ENCODE data around the gene CACNA1C. TPM values are rescaled to one million over a fixed set of nuclear protein-coding genes. Genes with fewer than 3 reads are reported as not detected.

The CACNA1C gene
- total and polyA plus RNA-seq, 10 of the 15 experiments (the other 5 are each of a cell fraction or from before 2014, with no cell fraction given): under 0.01 to 0.15 (median 0.09) TPM; not detected in 5

DNA sequence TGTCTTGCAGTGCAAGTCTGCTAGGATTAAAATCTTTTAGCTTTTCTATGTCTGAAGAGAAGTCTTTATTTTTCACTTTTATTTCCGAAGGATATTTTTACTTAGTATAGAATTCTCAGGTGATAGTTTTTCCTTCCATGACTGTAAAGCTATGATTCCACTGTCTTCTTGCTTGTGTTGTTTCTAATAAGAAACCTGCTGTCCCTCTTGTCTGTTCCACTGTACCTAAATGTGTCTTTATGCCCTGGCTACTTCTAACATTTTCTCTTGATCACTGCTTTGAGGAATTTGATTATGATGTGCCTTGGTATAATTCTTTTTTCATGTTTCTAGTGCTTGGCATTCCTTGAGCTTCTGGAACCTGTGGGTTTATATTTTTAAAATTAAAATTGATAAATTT lies 228.7 kb downstream of the CACNA1C start (continued):
- TF ChIP-seq CBX5 (IDR thresholded peaks at IDR 0.05; ENCODE audit: low read depth) (no peak), SMAD5 (IDR thresholded peaks at IDR 0.05; ENCODE audit: low read depth) (no peak), TCF3 (IDR thresholded peaks at IDR 0.05; ENCODE audit: borderline replicate concordance, insufficient read depth, low read depth, low read length) (no peak), MYC (IDR thresholded peaks at IDR 0.05; ENCODE audit: insufficient read depth, insufficient read length, insufficient replicate concordance, low read length, severe bottlenecking) (no peak), MXI1 (IDR thresholded peaks at IDR 0.05; ENCODE audit: low read depth, low read length) (no peak)
- TF ChIP-seq, protein P1, sequence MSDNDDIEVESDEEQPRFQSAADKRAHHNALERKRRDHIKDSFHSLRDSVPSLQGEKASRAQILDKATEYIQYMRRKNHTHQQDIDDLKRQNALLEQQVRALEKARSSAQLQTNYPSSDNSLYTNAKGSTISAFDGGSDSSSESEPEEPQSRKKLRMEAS (IDR thresholded peaks at IDR 0.05; ENCODE audit: low read depth, low read length): no peak

GRCh38 chr12:2282318-2282717 lies 229.5 kb downstream of the CACNA1C start:
- H3K9ac ChIP-seq (ENCODE audit: control insufficient read depth, insufficient read depth, low read length): no peak overlapping the region
- CTCF ChIA-PET: interaction anchor here (1.0 to 2.1 kb wide), 2 partner anchors 8 to 12 kb away, joined by 3 to 9 read pairs; no protein-coding TSS in a partner anchor
- FAIRE-seq (no peak), ATAC-seq (no peak), DNase-seq (ENCODE audit: low read depth, low spot score) (no peak)
- no peak overlapping the region for H3K4me3 ChIP-seq
- in situ Hi-C loops (cut with MboI): no loop called here
- POLR2A ChIA-PET: no interaction called here
- H3K36me3 ChIP-seq (ENCODE audit: control insufficient read depth in 2 of 2, insufficient read depth in 2 of 2, low read length in 1 of 2): no peaks in the 10 kb centered on the region
- intact Hi-C loops (cut with micrococcal nuclease; ENCODE audit: unreplicated experiment): loop anchor here (10.0 kb wide), 1 partner anchor 488 kb away; no protein-coding TSS in a partner anchor
- H2AFZ ChIP-seq (ENCODE audit: control insufficient read depth, low read depth, low read length): no peak overlapping the region
- H3K27me3 ChIP-seq (replicated peaks in 1 of 2; ENCODE audit: control insufficient read depth in 2 of 2, insufficient read depth in 2 of 2, low read length in 1 of 2): no peaks in the 10 kb centered on the region; a peak in 1 of 4 replicates
- 78% methylated on average over 6 of the region's 6 CpGs for WGBS (ENCODE audit: insufficient coverage, insufficient replicate concordance, low lambda C conversion rate, missing lambda C conversion rate)
- H3K27ac ChIP-seq (ENCODE audit: control insufficient read depth, insufficient read depth): no peak overlapping the region
- H3K4me1 ChIP-seq (ENCODE audit: control insufficient read depth, insufficient read depth, low read length): no peaks in the 10 kb centered on the region
- peaks cover 2% of the 10 kb centered on the region; the same call in 1 of the 3 replicates for H3K9me3 ChIP-seq (replicated peaks; ENCODE audit: control insufficient read depth, insufficient read depth, low read length)
- SMC1A ChIA-PET (ENCODE audit: uncharacterized antibody, unreplicated experiment): interaction anchor here (1.1 kb wide), 1 partner anchor 9 kb away, joined by 3 read pairs; no protein-coding TSS in a partner anchor
- BruUV-seq (replicated peaks): no TSS peak
- no peaks in the 10 kb centered on the region for H4K20me1 ChIP-seq (ENCODE audit: control insufficient read depth, insufficient read depth)
- RAD21 ChIA-PET (ENCODE audit: unreplicated experiment): no interaction called here
- H3K4me2 ChIP-seq (ENCODE audit: control insufficient read depth, insufficient read depth): no peak overlapping the region
- H3K79me2 ChIP-seq (ENCODE audit: control insufficient read depth, insufficient read depth, low read length): no peaks in the 10 kb centered on the region
- no peak for TF ChIP-seq NR2C2 (IDR thresholded peaks at IDR 0.05; ENCODE audit: borderline replicate concordance, control insufficient read depth, insufficient read length, low read depth)
- TF ChIP-seq, protein P2, sequence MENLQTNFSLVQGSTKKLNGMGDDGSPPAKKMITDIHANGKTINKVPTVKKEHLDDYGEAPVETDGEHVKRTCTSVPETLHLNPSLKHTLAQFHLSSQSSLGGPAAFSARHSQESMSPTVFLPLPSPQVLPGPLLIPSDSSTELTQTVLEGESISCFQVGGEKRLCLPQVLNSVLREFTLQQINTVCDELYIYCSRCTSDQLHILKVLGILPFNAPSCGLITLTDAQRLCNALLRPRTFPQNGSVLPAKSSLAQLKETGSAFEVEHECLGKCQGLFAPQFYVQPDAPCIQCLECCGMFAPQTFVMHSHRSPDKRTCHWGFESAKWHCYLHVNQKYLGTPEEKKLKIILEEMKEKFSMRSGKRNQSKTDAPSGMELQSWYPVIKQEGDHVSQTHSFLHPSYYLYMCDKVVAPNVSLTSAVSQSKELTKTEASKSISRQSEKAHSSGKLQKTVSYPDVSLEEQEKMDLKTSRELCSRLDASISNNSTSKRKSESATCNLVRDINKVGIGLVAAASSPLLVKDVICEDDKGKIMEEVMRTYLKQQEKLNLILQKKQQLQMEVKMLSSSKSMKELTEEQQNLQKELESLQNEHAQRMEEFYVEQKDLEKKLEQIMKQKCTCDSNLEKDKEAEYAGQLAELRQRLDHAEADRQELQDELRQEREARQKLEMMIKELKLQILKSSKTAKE (IDR thresholded peaks at IDR 0.05; ENCODE audit: low read depth, poor library complexity, severe bottlenecking): no peak
- no peak for TF ChIP-seq PML (IDR thresholded peaks at IDR 0.05; ENCODE audit: low read length)
- no peak for TF ChIP-seq STAT3 (IDR thresholded peaks at IDR 0.05; ENCODE audit: low read depth, low read length)
- no peak for TF ChIP-seq SREBF2 (IDR thresholded peaks at IDR 0.05; ENCODE audit: low read length)
- TF ChIP-seq, protein P1 (IDR thresholded peaks at IDR 0.05; ENCODE audit: low read depth, low read length): no peak
- no peak for TF ChIP-seq CHD4 (IDR thresholded peaks at IDR 0.05)
- no peak for TF ChIP-seq NKRF (conservative IDR thresholded peaks at IDR 0.05)
- no peak for TF ChIP-seq TAF1 (IDR thresholded peaks at IDR 0.05; ENCODE audit: borderline replicate concordance, low read depth, low read length)
- TF ChIP-seq, protein P3, sequence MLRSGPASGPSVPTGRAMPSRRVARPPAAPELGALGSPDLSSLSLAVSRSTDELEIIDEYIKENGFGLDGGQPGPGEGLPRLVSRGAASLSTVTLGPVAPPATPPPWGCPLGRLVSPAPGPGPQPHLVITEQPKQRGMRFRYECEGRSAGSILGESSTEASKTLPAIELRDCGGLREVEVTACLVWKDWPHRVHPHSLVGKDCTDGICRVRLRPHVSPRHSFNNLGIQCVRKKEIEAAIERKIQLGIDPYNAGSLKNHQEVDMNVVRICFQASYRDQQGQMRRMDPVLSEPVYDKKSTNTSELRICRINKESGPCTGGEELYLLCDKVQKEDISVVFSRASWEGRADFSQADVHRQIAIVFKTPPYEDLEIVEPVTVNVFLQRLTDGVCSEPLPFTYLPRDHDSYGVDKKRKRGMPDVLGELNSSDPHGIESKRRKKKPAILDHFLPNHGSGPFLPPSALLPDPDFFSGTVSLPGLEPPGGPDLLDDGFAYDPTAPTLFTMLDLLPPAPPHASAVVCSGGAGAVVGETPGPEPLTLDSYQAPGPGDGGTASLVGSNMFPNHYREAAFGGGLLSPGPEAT (IDR thresholded peaks at IDR 0.05; ENCODE audit: low read depth): no peak

Data from GM12878 (cell line).